Measurements from ENCODE around the gene PLXNB1. TPM values are rescaled to one million over a fixed set of nuclear protein-coding genes. Genes with fewer than 3 reads are reported as not detected.

The PLXNB1 gene
- polyA plus RNA-seq, 5 donors = 77.3 to 119 (median 107) TPM

- no peak for DNase-seq
These were observed 56.9 kb downstream of the PLXNB1 start for GRCh38 chr3:48372862-48373435.

GRCh38 chr3:48372377-48372770, 57.5 kb downstream of the PLXNB1 start:
- DNase-seq = no peak

- DNase-seq = no peak
These were observed 58.1 kb downstream of the PLXNB1 start, which contains the start of gene FBXW12 for GRCh38 chr3:48371651-48372376. Gene FBXW12 (plus strand): TSS chr3:48372219. CDS start chr3:48372768, 549 bp downstream.

DNA sequence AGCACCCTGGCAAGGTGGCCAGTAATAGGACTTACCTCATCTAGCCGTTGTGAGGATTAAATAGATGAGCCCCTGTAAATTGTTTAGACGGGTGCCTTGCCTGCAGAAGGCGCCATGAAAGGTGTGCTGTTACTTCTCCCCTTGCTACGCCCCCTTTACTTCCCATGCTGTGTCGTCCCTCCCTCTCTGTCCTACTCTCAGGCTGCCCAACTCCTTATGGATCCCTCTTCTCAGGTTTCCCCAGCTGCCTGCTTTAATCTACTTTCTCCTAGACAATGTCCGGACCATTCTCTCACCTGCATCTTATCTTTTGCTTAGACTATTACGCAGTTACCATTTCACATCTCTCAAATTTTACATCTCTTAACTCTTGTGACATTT, 59.6 kb downstream of the PLXNB1 start:
- DNase-seq = no peak

GRCh38 chr3:48369693-48370332, 60.1 kb downstream of the PLXNB1 start:
- no peak for DNase-seq

DNA sequence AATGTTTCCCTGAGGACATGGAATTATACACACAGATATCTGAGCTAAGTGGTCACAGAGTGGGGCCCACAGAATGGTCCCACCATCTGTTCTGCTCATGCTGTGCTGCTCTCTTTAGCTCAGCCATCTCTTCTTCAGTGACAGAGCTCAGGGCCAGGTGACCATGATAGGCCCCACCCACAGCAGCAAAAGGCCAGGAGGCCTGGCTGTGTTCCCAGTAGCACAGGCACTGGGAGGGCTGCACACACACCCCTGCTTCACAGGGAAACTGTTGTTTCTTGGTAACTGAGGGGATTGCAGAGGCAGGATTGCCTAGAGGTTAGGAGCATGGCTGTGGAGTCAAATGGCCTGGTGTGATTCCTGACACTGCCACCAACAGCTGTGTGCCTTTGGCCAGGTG, 62.7 kb downstream of the PLXNB1 start:
- peak; percentile 6 to 15 for DNase-seq

- no peak for DNase-seq
These were observed 65.0 kb downstream of the PLXNB1 start for GRCh38 chr3:48364840-48365239.

DNA sequence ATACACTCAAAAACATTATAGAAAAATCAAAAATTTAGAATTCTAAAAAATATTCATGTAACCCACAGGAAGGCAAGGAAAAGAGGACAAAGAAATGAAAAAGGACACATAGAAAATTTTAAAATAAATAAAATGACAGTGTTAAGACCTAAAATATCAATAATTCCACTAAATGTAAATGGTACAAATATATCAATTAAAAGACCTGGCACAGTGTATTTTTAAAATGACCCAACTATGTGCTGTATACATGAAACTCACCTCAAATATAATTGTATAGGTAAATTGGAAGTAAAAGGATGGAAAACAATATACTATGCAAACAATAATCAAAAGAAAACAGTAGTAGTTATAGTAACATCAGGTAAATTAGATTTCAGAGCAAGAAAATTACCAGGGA, 68.0 kb downstream of the PLXNB1 start:
- no peak for DNase-seq

DNA sequence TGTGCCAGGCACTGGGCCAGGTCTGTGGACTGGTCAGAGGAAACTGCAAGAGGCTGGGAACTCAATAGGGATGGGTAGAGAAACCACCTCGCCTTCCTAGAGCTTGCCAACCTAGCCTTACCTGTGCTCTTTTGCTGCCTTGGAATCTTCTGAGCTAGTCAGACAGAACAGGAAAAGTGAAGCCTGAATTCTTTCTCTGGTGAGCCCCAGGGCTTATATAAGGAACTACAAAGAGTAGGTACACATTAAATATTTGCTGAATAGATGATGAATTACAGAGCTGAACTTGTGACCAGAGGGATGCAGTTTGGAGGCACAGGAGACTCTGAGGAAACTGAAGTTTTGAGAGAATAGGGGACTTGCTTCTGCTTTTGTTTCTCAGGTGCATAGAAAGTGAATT, 73.5 kb downstream of the PLXNB1 start:
- peak in 1 of 2 donors; percentile 2 for DNase-seq

GRCh38 chr3:48353987-48354386, 75.9 kb downstream of the PLXNB1 start:
- DNase-seq = no peak

Other genes with a start within 250 kb of the PLXNB1 start
- gene CDC25A, start 241.7 kb downstream of the PLXNB1 start, polyA plus RNA-seq (ENCODE audit: insufficient read depth in 1 of 5, insufficient read length in 5 of 5, low replicate concordance in 1 of 5) = 10 to 100 TPM in 1 of 5 donors, 1 to 10 TPM in 4; 6.0 to 10.3 (median 7.5) TPM
- gene CAMP, start 206.6 kb downstream of the PLXNB1 start, polyA plus RNA-seq (ENCODE audit: insufficient read depth in 1 of 5, insufficient read length in 5 of 5, low replicate concordance in 1 of 5) = 1 to 10 TPM in 4 of 5 donors, under 1 TPM in 1; 0.79 to 2.2 (median 1.6) TPM
- 10 to 100 TPM; 12.9 to 20.1 (median 16.9) TPM for gene ZNF589, start 189.0 kb downstream of the PLXNB1 start, polyA plus RNA-seq (ENCODE audit: insufficient read depth in 1 of 5, insufficient read length in 5 of 5, low replicate concordance in 1 of 5)
- 10 to 100 TPM; 23.9 to 33.1 (median 28.4) TPM for gene NME6, start 128.7 kb downstream of the PLXNB1 start, polyA plus RNA-seq (ENCODE audit: insufficient read depth in 1 of 5, insufficient read length in 5 of 5, low replicate concordance in 1 of 5)
- gene SPINK8, start 96.4 kb downstream of the PLXNB1 start, polyA plus RNA-seq (ENCODE audit: insufficient read depth in 1 of 5, insufficient read length in 5 of 5, low replicate concordance in 1 of 5) = not detected
- gene FBXW12, start 57.9 kb downstream of the PLXNB1 start, polyA plus RNA-seq (ENCODE audit: insufficient read depth in 1 of 5, insufficient read length in 5 of 5, low replicate concordance in 1 of 5) = under 1 TPM; 0.29 to 0.46 (median 0.34) TPM
- gene CCDC51, start 10.0 kb upstream of the PLXNB1 start, polyA plus RNA-seq (ENCODE audit: insufficient read depth in 1 of 5, insufficient read length in 5 of 5, low replicate concordance in 1 of 5) = 10 to 100 TPM; 14.3 to 16.4 (median 14.7) TPM
- gene TMA7, start 10.2 kb upstream of the PLXNB1 start, polyA plus RNA-seq (ENCODE audit: insufficient read depth in 1 of 5, insufficient read length in 5 of 5, low replicate concordance in 1 of 5) = 100 to 1,000 TPM; 254 to 310 (median 266) TPM
- gene ATRIP, start 16.7 kb upstream of the PLXNB1 start, polyA plus RNA-seq (ENCODE audit: insufficient read depth in 1 of 5, insufficient read length in 5 of 5, low replicate concordance in 1 of 5) = 10 to 100 TPM; 10.7 to 14.0 (median 12.8) TPM
- 100 to 1,000 TPM in 3 of 5 donors, 10 to 100 TPM in 2; 88.9 to 126 (median 102) TPM for gene SHISA5, start 74.1 kb upstream of the PLXNB1 start, polyA plus RNA-seq (ENCODE audit: insufficient read depth in 1 of 5, insufficient read length in 5 of 5, low replicate concordance in 1 of 5)
- 10 to 100 TPM in 1 of 5 donors, 1 to 10 TPM in 4; 5.5 to 10.9 (median 7.5) TPM for gene PFKFB4, start 126.7 kb upstream of the PLXNB1 start, polyA plus RNA-seq (ENCODE audit: insufficient read depth in 1 of 5, insufficient read length in 5 of 5, low replicate concordance in 1 of 5)
- under 1 TPM in 3 of 5 donors, not detected in 2; 0.17 to 0.33 (median 0.22) TPM for gene UCN2, start 133.7 kb upstream of the PLXNB1 start, polyA plus RNA-seq (ENCODE audit: insufficient read depth in 1 of 5, insufficient read length in 5 of 5, low replicate concordance in 1 of 5)
- 10 to 100 TPM in 2 of 5 donors, 1 to 10 TPM in 3; 4.4 to 12.9 (median 9.3) TPM for gene COL7A1, start 165.2 kb upstream of the PLXNB1 start, polyA plus RNA-seq (ENCODE audit: insufficient read depth in 1 of 5, insufficient read length in 5 of 5, low replicate concordance in 1 of 5)
- gene UQCRC1, start 179.6 kb upstream of the PLXNB1 start, polyA plus RNA-seq (ENCODE audit: insufficient read depth in 1 of 5, insufficient read length in 5 of 5, low replicate concordance in 1 of 5) = 100 to 1,000 TPM; 141 to 169 (median 147) TPM
- gene TMEM89, start 191.7 kb upstream of the PLXNB1 start, polyA plus RNA-seq (ENCODE audit: insufficient read depth in 1 of 5, insufficient read length in 5 of 5, low replicate concordance in 1 of 5) = under 1 TPM in 1 of 5 donors, not detected in 4; 0.24 TPM
- gene SLC26A6, start 205.4 kb upstream of the PLXNB1 start, polyA plus RNA-seq (ENCODE audit: insufficient read depth in 1 of 5, insufficient read length in 5 of 5, low replicate concordance in 1 of 5) = 10 to 100 TPM; 11.5 to 17.7 (median 16.7) TPM
- 1 to 10 TPM in 1 of 5 donors, under 1 TPM in 4; 0.56 to 1.5 (median 0.99) TPM for gene CELSR3, start 232.8 kb upstream of the PLXNB1 start, polyA plus RNA-seq (ENCODE audit: insufficient read depth in 1 of 5, insufficient read length in 5 of 5, low replicate concordance in 1 of 5)

Measured in right lung (tissue), 5 donors.